Thoracic aorta (tissue), 2 donors: ENCODE results near the gene TSHZ3. TPM values are rescaled to one million over a fixed set of nuclear protein-coding genes. Genes with fewer than 3 reads are reported as not detected.

Experiments used
- ATAC-seq: fragments of 150-250 bp; one replicate; pipeline ENCODE4 v1.8.0; 2017; ENCODE audit warnings: low read depth; ENCODE audit not compliant: insufficient number of reproducible peaks, low FRiP score
- DNase-seq: peaks from one replicate; pipeline ENCODE4 v3.0.0-alpha.2; 2020; ENCODE audit warnings: low spot score
- H3K27ac ChIP-seq, 2 donors: fragments of 200-600 bp; sonication (generic); 1 replicate in 1 of 2; 2 replicates in 1 of 2; pipeline ENCODE4 v1.5.1; 2016; ENCODE audit warnings: mild to moderate bottlenecking in 2 of 2, moderate library complexity in 2 of 2
- H3K27me3 ChIP-seq: fragments of 200-600 bp; sonication (generic); replicated peaks from 2 replicates; pipeline ENCODE4 v1.6.0; 2016; ENCODE audit warnings: mild to moderate bottlenecking; ENCODE audit not compliant: insufficient read depth
- H3K36me3 ChIP-seq: fragments of 200-600 bp; sonication (generic); one replicate; pipeline ENCODE4 v1.5.1; 2016
- H3K4me1 ChIP-seq, 2 donors: fragments of 200-600 bp; sonication (generic); 1 replicate in 1 of 2; 2 replicates in 1 of 2; pipeline versions ENCODE4 v1.5.1 to v1.6.0; 2016; ENCODE audit warnings: low read depth in 2 of 2, mild to moderate bottlenecking in 1 of 2; ENCODE audit not compliant: control insufficient read depth in 1 of 2
- H3K4me3 ChIP-seq: fragments of 200-600 bp; sonication (generic); 2 replicates; pipeline ENCODE4 v1.5.1; 2016; ENCODE audit warnings: mild to moderate bottlenecking
- H3K9me3 ChIP-seq: fragments of 200-600 bp; sonication (generic); 2 replicates; pipeline ENCODE4 v1.5.1; 2016
- CTCF ChIP-seq: fragments of 200-600 bp; sonication (generic); IDR thresholded peaks from one replicate; pipeline ENCODE4 v1.5.1; 2019; ENCODE audit warnings: antibody characterized with exemption
- total RNA-seq, 2 donors: library from RNA; depleted of rRNA; stranded (reverse); fragments of >200 nt; gene quantifications; one replicate each; pipeline versions ENCODE4 v1.1.0 to v1.2.3, GENCODE V29; 2016

TSHZ3 gene
- total RNA-seq, 2 donors from 2014 or later = 9.3 to 10.2 TPM

- ATAC-seq = no peak
- no peaks in the 10 kb centered on the region for H3K36me3 ChIP-seq
Measured at GRCh38 chr19:31354799-31355664, 5.8 kb upstream of the TSHZ3 start.

GRCh38 chr19:31354316-31354715, 5.1 kb upstream of the TSHZ3 start:
- Histone ChIP-seq H3K4me1 (peaks cover 3 to 46% of the 10 kb centered on the region in 2 donors), H3K9me3 (no peaks in the 10 kb centered on the region), H3K27ac (no peak overlapping the region), H3K27me3 (peaks cover 22% of the 10 kb centered on the region), H3K36me3 (no peaks in the 10 kb centered on the region), H3K4me3 (no peak overlapping the region)
- no peak for DNase-seq
- TF ChIP-seq CTCF = no peak
- no peak for ATAC-seq

More at GRCh38 chr19:31354799-31355664, 5.8 kb upstream of the TSHZ3 start:
- H3K27ac ChIP-seq = no peak overlapping the region
- peaks cover 22% of the 10 kb centered on the region for H3K27me3 ChIP-seq
- no peak for DNase-seq
- H3K4me3 ChIP-seq = no peak overlapping the region
- peaks cover 3 to 46% of the 10 kb centered on the region in 2 donors for H3K4me1 ChIP-seq
- no peak for TF ChIP-seq CTCF
- H3K9me3 ChIP-seq = no peaks in the 10 kb centered on the region

GRCh38 chr19:31353833-31354232, 4.6 kb upstream of the TSHZ3 start:
- Histone ChIP-seq H3K4me3 (no peak overlapping the region), H3K4me1 (peaks cover 3 to 46% of the 10 kb centered on the region in 2 donors), H3K27me3 (peaks cover 22% of the 10 kb centered on the region), H3K36me3 (no peaks in the 10 kb centered on the region), H3K9me3 (no peaks in the 10 kb centered on the region), H3K27ac (no peak overlapping the region)
- no peak for TF ChIP-seq CTCF
- DNase-seq (no peak), ATAC-seq (no peak)

GRCh38 chr19:31352782-31353651, 3.8 kb upstream of the TSHZ3 start:
- DNase-seq (no peak), ATAC-seq (no peak)
- no peaks in the 10 kb centered on the region for H3K9me3 ChIP-seq
- H3K4me3 ChIP-seq = no peak overlapping the region
- no peak for TF ChIP-seq CTCF
- no peak overlapping the region for H3K27ac ChIP-seq
- H3K36me3 ChIP-seq = no peaks in the 10 kb centered on the region
- peaks cover 22% of the 10 kb centered on the region for H3K27me3 ChIP-seq
- H3K4me1 ChIP-seq = peaks cover 5 to 54% of the 10 kb centered on the region in 2 donors

- no peak for DNase-seq
- H3K9me3 ChIP-seq = no peaks in the 10 kb centered on the region
- H3K4me3 ChIP-seq = no peak overlapping the region
- no peak overlapping the region for H3K27ac ChIP-seq
- H3K36me3 ChIP-seq = no peaks in the 10 kb centered on the region
- no peak for ATAC-seq
- no peak for TF ChIP-seq CTCF
- H3K4me1 ChIP-seq = peaks cover 9 to 61% of the 10 kb centered on the region in 2 donors
- peaks cover 22% of the 10 kb centered on the region for H3K27me3 ChIP-seq
Measured at GRCh38 chr19:31352296-31352781, 3.1 kb upstream of the TSHZ3 start.
